HepG2 (cell line): Measurements from ENCODE around the gene RAB20. TPM values are rescaled to one million over a fixed set of nuclear protein-coding genes. Genes with fewer than 3 reads are reported as not detected.

Source experiments
- ATAC-seq: fragments of 200-7000 bp; cut with Tn5 transposase; 3 replicates; pipeline ENCODE4 v1.9.1; 2020; ENCODE audit warnings: mild to moderate bottlenecking, moderate library complexity
- BruUV-seq: library from RNA; stranded (reverse); fragments of 400-500 nt; replicated peaks from 2 replicates; lab custom pipeline; 2021; lab: Mats Ljungman, UMichigan
- CTCF ChIA-PET: fragments of 300-600 bp; formaldehyde crosslinking; extraction: SDS; loops from one replicate; lab custom pipeline; 2021; ENCODE audit warnings: low total read pairs, inconsistent platforms, low intra/inter-chr PET ratio; lab: Yijun Ruan, JAX
- POLR2A ChIA-PET: fragments of 350-600 bp; sonication (Branson Sonifier 250); formaldehyde crosslinking; loops from one replicate; lab custom pipeline; 2020; ENCODE audit warnings: antibody characterized with exemption, inconsistent platforms; lab: Yijun Ruan, JAX
- DNase-seq: peaks from one replicate; pipeline ENCODE4 v3.0.0-alpha.2; 2015; ENCODE audit warnings: low spot score
- FAIRE-seq: peaks from 3 replicates; lab custom pipeline; 2011; peaks lifted over from hg19 to GRCh38; lab: Jason Lieb, UNC
- H2AFZ ChIP-seq: one replicate; pipeline ENCODE4 v1.6.1; 2011; ENCODE audit warnings: low read length, inconsistent platforms
- H3K27ac ChIP-seq: fragments of 300-600 bp; 3 replicates; pipeline ENCODE4 v1.8.0; 2011; ENCODE audit warnings: mixed run types, mild to moderate bottlenecking, mixed read lengths, low read length, inconsistent platforms; ENCODE audit not compliant: insufficient read depth; ENCODE audit errors: extremely low read length
- H3K27me3 ChIP-seq, 2 experiments: fragments of 200-600 bp in 1 of 2; 2 replicates in 1 of 2; 3 replicates in 1 of 2; pipeline versions ENCODE4 v1.6.0 to v1.8.0; 2011; ENCODE audit warnings: low read length in 2 of 2, mild to moderate bottlenecking in 2 of 2, moderate library complexity in 2 of 2, inconsistent platforms in 1 of 2; ENCODE audit not compliant: insufficient read depth in 2 of 2, control insufficient read depth in 1 of 2
- H3K36me3 ChIP-seq, 2 experiments: fragments of 200-600 bp in 1 of 2; replicated peaks in 1 of 2; 2 replicates in 1 of 2; 3 replicates in 1 of 2; pipeline versions ENCODE4 v1.5.1 to v1.8.0; 2011; ENCODE audit warnings: low read length in 2 of 2, inconsistent platforms in 1 of 2; ENCODE audit not compliant: insufficient read depth in 2 of 2, control insufficient read depth in 1 of 2
- H3K4me1 ChIP-seq: 2 replicates; pipeline ENCODE4 v1.5.1; 2012; ENCODE audit warnings: low read length, inconsistent platforms; ENCODE audit not compliant: insufficient read depth
- H3K4me2 ChIP-seq: 2 replicates; pipeline ENCODE4 v1.6.0; 2011; ENCODE audit warnings: low read depth, low read length, inconsistent platforms
- H3K4me3 ChIP-seq, 3 experiments: fragments of 200-600 bp in 1 of 3; sonication (generic), shearing (Covaris generic) in 1 of 3; replicated peaks in 1 of 3; 2 replicates each; pipeline ENCODE4 v1.5.1; 2011 to 2016; ENCODE audit warnings: low read length in 3 of 3, inconsistent platforms in 2 of 3, low read depth in 2 of 3, mild to moderate bottlenecking in 2 of 3, control low read depth in 1 of 3, mixed read lengths in 1 of 3; ENCODE audit not compliant: insufficient read depth in 1 of 3
- H3K79me2 ChIP-seq: one replicate; pipeline ENCODE4 v1.6.1; 2011; ENCODE audit warnings: low read length, inconsistent platforms; ENCODE audit not compliant: insufficient read depth
- H3K9ac ChIP-seq: 2 replicates; pipeline ENCODE4 v1.6.0; 2011; ENCODE audit warnings: mild to moderate bottlenecking, low read depth, low read length, inconsistent platforms; ENCODE audit not compliant: insufficient read depth
- H3K9me3 ChIP-seq: 2 replicates; pipeline ENCODE4 v1.5.1; 2012; ENCODE audit warnings: mild to moderate bottlenecking, low read length
- H4K20me1 ChIP-seq: 2 replicates; pipeline ENCODE4 v1.6.0; 2011; ENCODE audit warnings: inconsistent platforms, mild to moderate bottlenecking, low read length, moderate library complexity; ENCODE audit not compliant: insufficient read depth
- BHLHE40 ChIP-seq: IDR thresholded peaks from 2 replicates; pipeline ENCODE4 v1.6.1; 2011; ENCODE audit warnings: low read length, improper control_type of control experiment
- RBM22 ChIP-seq: fragments of 200-400 bp; formaldehyde crosslinking; optimal IDR thresholded peaks from 2 replicates; pipeline ENCODE3; 2017; ENCODE audit warnings: mild to moderate bottlenecking, low read length, moderate library complexity
- ZBTB40 ChIP-seq, 2 experiments: fragments of 450-650 bp in 1 of 2; sonication (generic) in 1 of 2; formaldehyde crosslinking in 1 of 2; IDR thresholded peaks; 2 replicates each; pipeline versions ENCODE4 v1.6.1 to v1.8.0; 2016 to 2022; ENCODE audit warnings: antibody characterized with exemption in 1 of 2, mild to moderate bottlenecking in 1 of 2, missing genetic modification reagents in 1 of 2
- WGBS: methylation state at CpG from one replicate; pipeline ENCODE4 v1.1.6; 2017; ENCODE audit warnings: low lambda C conversion rate; 5-methylcytosine and 5-hydroxymethylcytosine counted together
- in situ Hi-C: cut with HindIII; loops from 2 replicates; pipeline ENCODE4 v1.10.0; 2017; ENCODE audit warnings: low pct_unique_long_range_greater_than_20kb; ENCODE audit not compliant: extremely low pct_ligation_motif_present
- intact Hi-C: fragments of 100-400 bp; cut with micrococcal nuclease; formaldehyde crosslinking; loops from one replicate; pipeline ENCODE4 v1.10.0; 2022; ENCODE audit not compliant: unreplicated experiment
- polyA plus RNA-seq, 8 experiments: library from polyadenylated mRNA; depleted of rRNA in 3 of 8; stranded (reverse) in 7 of 8; unstranded in 1 of 8; fragments of >200 nt; fragmentation: Illumina TruSeq in 4 of 8; extraction: Trizol in 4 of 8; gene quantifications; 2 replicates each; pipeline versions ENCODE4 v1.2.1 to v1.2.3, GENCODE V29; 2011 to 2016; ENCODE audit warnings: low read depth in 4 of 8, missing spikeins in 1 of 8, mixed read lengths in 1 of 8; ENCODE audit not compliant: insufficient read depth in 1 of 8
- total RNA-seq, 5 experiments: library from RNA; depleted of rRNA; stranded (reverse); fragments of >200 nt; fragmentation: Illumina TruSeq; extraction: Trizol; gene quantifications; 2 replicates each; pipeline ENCODE4 v1.2.3, GENCODE V29; 2016; ENCODE audit warnings: low read depth in 1 of 5
- TF ChIP-seq, protein P1 (sequence below): sonication (generic); formaldehyde crosslinking; IDR thresholded peaks from 2 replicates; pipeline ENCODE4 v1.8.1; 2023; ENCODE audit warnings: mild to moderate bottlenecking, moderate library complexity, missing genetic modification reagents

RAB20 gene
- total and polyA plus RNA-seq, 2 of the 13 experiments (the other 11 are each of a cell fraction or from before 2014, with no cell fraction given): 15.6 to 30.5 TPM

- peaks cover 30% of the 10 kb centered on the region for H3K79me2 ChIP-seq
- H3K4me1 ChIP-seq: peaks cover 34% of the 10 kb centered on the region
- in situ Hi-C loops (no loop called here), intact Hi-C loops (no loop called here)
- FAIRE-seq (no peak), DNase-seq (no peak), ATAC-seq (no peak)
- peaks cover 0 to 12% of the 10 kb centered on the region in 2 experiments; a peak in 4 of 5 replicates for H3K36me3 ChIP-seq
- no peak for TF ChIP-seq BHLHE40
- ChIA-PET POLR2A (no interaction called here), CTCF (no interaction called here)
- H3K4me2 ChIP-seq: no peak overlapping the region
- H4K20me1 ChIP-seq: peaks cover 30% of the 10 kb centered on the region; the same call in 1 of the 2 replicates
- H2AFZ ChIP-seq: no peak overlapping the region
- no peaks in the 10 kb centered on the region for H3K9me3 ChIP-seq
- WGBS: 97% methylated on average over 6 of the region's 7 CpGs
- no peak overlapping the region for H3K9ac ChIP-seq
- no peak overlapping the region for H3K4me3 ChIP-seq
- H3K27ac ChIP-seq: no peak overlapping the region
- no TSS peak for BruUV-seq
- no peaks in the 10 kb centered on the region for H3K27me3 ChIP-seq
Observed at GRCh38 chr13:110531100-110531499, 30.4 kb downstream of the RAB20 start.

GRCh38 chr13:110529522-110530311, 31.8 kb downstream of the RAB20 start:
- Histone ChIP-seq H2AFZ (no peak overlapping the region), H3K9ac (no peak overlapping the region), H3K4me3 (no peak overlapping the region), H3K36me3 (peaks cover 0 to 8% of the 10 kb centered on the region in 2 experiments; a peak in 4 of 5 replicates), H4K20me1 (peaks cover 30% of the 10 kb centered on the region; the same call in 1 of the 2 replicates), H3K4me1 (peaks cover 34% of the 10 kb centered on the region), H3K27me3 (no peaks in the 10 kb centered on the region), H3K79me2 (peaks cover 27% of the 10 kb centered on the region), H3K4me2 (no peak overlapping the region), H3K9me3 (no peaks in the 10 kb centered on the region), H3K27ac (no peak overlapping the region)
- ChIA-PET POLR2A (no interaction called here), CTCF (no interaction called here)
- DNase-seq (no peak), ATAC-seq (no peak), FAIRE-seq (no peak)
- no TSS peak for BruUV-seq
- in situ Hi-C loops (no loop called here), intact Hi-C loops (no loop called here)
- no peak for TF ChIP-seq ZBTB40 (IDR thresholded peaks at IDR 0.05)
- TF ChIP-seq ZBTB40 (CRISPR knock-in tag; IDR thresholded peaks at IDR 0.05): no peak
- TF ChIP-seq RBM22: no peak
- TF ChIP-seq, protein P1, sequence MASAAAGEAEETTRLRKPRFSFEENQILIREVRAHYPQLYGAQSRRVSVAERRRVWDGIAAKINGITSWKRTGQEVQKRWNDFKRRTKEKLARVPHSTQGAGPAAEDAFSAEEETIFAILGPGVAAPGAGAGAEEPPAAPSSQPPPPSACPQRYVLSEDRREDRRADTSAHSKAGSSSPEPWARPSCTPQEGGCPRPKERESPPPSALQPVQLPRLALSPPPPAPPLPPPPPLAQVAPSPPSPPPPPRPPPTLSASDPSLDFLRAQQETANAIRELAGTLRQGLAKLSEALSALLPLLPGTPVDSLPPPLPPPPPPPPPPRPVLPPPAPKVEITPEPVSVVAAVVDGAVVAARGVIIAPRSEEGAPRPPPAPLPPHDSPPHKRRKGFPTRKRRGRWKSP (CRISPR knock-in tag): no peak
- WGBS: 90% methylated on average over 12 of the region's 23 CpGs
